GM15510 (cell line): ENCODE results near the gene OR5H15.

Source experiments
- POLR2A ChIP-seq: IDR thresholded peaks from 3 replicates; pipeline ENCODE4 v1.6.1; 2011; ENCODE audit warnings: borderline replicate concordance; ENCODE audit not compliant: insufficient read length; ENCODE audit errors: extremely low read depth

The OR5H15 gene

DNA sequence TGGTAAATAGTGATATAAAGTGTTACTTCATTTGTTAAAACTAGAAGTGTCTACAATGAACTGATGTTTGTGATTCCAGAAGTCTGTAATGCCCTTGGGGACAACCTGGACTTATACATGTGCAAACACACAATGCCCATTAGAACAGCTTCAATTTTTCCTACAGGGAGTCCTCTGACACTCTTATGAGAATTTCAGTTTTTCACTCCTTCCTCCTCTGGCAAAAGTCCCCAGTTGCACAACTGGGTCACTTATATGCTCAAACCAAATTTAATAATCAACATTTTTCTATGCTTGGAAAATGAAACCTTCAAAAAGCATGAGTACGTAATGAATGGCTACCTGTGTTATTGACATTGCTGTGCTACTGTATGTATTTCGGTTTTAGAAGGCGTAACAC lies at the start of gene OR5H15:
Gene OR5H15 (plus strand): TSS at position 301 of the 400 bp plus-strand sequence. CDS start 2,004 bp downstream, outside the sequence.
- no peak for TF ChIP-seq POLR2A

DNA sequence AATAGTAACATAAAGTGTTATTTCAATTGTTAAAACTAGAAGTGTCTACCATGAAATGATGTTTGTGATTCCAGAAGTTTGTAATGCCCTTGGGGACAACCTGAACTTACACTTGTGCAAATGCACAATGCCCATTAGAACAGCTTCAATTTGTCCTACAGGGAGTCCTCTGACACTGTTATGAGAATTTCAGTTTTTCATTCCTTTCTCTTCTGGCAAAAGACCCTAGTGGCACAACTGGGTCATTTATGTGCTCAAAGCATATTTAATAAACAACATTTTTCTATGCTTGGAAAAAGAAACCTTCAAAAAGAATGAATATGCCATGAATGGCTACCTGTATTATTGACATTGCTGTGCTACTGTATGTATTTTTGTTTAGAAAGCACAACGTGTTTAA lies 36.1 kb upstream of the OR5H15 start, which contains the start of gene OR5H1:
Gene OR5H1 (plus strand): TSS at position 301 of the 400 bp plus-strand sequence. CDS start 1,977 bp downstream, outside the sequence.
- no peak for TF ChIP-seq POLR2A

DNA sequence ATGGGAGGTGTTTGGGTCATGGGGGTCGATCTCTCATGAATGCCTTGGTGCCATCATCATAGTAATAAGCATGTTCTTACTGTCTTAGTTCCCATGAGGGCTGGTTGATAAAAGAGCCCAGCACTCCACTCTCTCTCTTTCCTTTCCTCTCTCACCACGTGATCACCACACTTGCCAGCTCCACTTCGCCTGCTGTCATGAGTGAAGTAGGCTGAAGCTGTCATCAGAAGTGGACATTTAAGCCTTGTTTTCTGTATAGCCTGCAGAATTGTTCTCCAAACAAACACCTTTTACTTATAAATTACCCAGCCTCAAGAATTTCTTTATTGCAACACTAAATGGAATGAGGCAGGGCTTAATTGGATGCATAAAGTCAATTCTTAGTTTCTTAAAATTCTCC lies 29.9 kb upstream of the OR5H15 start:
- no peak for TF ChIP-seq POLR2A

DNA sequence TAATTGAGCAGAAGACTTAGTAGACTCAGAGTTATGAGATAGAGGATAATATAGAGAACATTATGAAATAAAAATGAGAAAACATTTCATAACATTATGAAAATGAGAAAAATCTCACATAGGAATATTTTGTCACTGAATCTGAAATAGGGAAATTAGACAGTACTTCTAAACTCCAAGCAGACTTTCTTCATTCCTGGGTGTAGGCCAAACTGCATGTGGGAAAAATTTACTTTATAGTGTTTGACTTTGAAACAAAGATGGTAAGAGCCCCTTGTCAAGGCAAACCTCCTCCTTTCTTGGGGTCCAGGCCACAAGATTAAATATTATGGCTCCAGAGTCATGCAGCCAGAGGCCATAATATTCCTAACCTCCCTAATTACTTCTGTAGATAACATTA lies 26.0 kb upstream of the OR5H15 start:
- no peak for TF ChIP-seq POLR2A

DNA sequence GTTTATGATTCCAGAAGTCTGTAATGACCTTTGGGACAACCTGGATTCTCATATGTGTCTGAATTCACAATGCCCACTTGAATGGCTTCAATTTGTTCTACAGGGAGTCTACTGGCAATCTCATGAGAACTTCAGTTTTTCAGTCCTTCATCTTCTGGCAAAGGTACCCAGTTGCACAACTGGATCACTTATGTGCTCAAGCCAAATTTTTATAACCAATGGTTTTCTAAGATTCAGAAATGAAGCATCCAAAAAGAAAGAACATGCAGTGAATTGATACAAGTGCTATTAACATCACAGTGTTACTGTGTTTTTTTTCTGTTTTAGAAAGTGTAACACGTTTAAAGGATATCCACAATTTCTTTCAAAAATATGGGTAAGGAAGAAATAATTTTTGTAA lies 19.3 kb upstream of the OR5H15 start, which contains the start of gene OR5H14:
Gene OR5H14 (plus strand): TSS at position 301 of the 400 bp plus-strand sequence. CDS start 1,907 bp downstream, outside the sequence.
- no peak for TF ChIP-seq POLR2A

DNA sequence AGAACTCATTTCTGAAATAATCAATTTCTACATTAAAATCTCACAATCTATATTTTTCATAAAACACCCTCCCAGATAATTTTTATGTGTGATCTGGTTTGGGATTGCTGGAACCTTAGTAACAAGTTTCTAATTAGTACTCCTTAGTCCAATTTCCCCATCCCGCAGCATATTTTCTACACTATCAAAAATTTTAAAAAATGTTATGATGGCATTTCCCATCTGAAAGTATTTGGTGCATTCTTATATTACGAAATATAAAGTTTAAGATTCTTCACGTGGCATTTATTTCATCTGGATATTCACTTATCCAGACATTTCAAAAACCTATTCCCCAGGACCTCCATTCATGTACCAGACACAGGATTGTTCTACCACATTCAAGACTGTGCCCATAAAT lies 17.7 kb upstream of the OR5H15 start:
- TF ChIP-seq POLR2A = no peak

DNA sequence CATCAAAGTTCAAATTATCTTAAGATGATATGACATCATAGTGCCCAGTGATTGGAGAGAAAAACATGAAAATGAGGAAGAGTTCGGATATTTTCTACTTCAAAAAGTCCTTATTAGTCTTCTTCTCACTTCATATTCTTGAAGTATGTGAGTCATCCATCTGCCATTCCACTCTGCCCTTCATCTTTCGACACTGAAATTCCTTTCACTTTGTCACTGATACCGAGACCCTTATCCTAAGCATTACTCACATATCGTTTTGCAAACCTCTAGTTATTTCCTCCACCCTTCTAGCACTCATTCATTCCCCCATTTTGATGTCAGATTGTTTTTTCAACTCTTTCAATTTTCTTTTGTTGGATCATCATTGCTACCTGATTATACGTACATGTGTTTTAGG lies 15.3 kb upstream of the OR5H15 start:
- no peak for TF ChIP-seq POLR2A

DNA sequence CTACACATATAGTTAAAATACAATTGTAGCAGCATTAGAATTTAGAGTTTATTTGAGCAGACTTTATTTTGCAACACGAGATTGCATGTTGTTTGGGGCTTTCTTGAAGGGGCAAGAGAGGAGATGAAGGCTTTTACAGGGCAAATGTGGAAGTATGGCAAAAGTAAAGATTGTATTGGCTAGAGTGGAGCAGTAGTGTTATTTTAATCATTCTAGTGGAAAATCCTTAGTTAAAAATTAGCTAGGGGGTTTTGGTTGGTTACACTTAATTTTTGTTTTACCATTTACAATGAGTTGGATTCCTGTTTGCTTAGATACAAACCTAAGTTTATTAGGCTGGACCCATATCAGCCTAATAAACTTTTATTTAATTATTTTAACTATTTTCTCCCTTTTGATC lies 4.6 kb downstream of the OR5H15 start:
- no peak for TF ChIP-seq POLR2A

DNA sequence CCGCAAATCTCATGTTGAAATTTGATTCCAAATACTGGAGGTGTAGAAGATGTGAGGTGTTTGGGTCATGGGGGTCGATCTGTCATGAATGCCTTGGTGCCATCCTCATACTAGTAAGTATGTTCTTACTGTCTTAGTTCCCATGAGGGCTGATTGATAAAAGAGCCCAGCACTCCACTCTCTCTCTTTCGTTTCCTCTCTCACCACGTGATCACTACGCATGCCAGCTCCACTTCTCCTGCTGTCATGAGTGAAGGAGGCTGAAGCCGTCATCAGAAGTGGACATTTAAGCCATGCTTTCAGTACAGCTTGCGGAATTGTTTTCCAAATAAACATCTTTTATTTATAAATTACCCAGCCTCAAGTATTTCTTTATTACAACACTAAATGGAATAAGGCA lies 6.1 kb downstream of the OR5H15 start:
- no peak for TF ChIP-seq POLR2A

DNA sequence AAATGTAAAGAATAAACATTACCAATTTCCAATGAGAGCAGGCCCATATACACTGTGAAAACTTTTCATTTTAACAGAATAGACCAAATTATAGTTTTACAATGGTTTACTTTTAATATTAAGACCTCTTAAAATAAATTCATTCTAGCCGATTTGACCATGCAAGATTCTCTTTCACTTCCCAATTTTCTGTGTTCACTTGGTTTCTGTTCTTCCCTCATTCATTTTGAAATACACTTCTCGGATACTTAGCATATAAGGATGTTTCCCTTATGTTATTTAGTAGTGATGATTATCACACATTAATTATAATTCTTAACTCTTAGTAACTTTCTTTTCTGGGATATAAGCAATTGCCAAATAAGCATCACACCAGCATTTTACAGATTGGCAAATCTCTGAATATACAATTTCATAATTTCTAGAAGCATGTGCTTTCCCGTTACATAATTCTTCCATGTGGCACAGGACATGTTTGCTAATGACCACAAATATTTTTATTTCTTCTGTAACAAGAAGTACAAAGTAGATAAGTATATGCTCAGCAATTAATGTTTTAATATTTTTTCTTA lies 13.9 kb downstream of the OR5H15 start:
- TF ChIP-seq POLR2A = no peak

DNA sequence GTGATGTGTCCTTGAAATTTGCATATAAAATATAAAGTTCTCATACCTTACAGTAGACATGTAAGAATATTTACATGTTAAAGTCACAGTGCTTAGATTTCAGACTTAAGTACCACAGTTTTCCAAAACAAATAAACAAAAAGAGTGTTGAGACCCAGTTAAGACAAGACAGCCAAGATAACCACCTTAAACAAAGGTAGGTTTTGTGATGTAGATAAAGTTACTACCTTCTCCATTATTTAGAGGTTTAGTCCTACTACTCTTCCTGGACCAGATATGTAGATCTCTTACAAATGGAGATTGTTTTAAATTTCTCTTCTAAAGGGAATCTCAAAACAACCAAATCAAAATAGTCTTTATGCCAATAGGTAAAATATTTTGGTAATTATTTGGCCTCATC lies 15.7 kb downstream of the OR5H15 start:
- no peak for TF ChIP-seq POLR2A

DNA sequence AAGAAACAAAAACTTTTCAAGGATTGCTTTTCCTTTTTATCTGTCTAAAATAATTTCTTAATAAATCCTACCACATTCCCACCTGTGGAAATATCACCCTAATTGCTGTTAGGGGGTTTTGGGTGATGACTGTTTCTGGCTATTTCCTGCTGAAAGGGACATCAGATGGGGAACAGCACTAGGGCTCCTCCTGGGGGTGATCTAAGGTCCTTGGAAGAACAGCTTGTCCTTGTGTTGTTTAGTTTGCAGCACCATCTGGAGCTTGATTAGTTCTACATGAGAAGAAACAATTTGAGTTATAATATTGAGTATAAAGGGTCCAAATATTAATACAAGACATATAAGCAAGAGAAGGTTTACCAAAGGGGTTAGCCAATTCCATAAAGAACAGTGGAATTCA lies 18.7 kb downstream of the OR5H15 start:
- TF ChIP-seq POLR2A = no peak

DNA sequence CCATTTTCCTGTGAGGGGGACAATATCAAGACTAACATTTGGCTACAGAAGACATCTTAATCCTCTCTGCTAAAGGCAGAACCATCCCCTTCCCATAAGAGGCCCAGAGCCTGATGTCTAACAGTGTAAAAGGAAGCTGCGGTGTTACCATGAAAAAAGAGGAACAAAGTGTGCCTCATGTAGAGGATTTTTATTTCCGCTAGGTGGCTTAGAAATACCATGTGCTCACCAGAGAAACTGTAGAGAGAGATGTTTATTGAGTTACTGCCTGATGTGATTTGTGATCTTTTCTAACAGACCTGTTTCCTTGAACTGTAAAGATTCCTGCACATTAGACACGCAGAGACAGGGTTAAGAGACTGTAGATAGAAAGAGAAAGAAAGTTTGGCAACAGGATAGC lies 22.0 kb downstream of the OR5H15 start:
- TF ChIP-seq POLR2A = no peak

DNA sequence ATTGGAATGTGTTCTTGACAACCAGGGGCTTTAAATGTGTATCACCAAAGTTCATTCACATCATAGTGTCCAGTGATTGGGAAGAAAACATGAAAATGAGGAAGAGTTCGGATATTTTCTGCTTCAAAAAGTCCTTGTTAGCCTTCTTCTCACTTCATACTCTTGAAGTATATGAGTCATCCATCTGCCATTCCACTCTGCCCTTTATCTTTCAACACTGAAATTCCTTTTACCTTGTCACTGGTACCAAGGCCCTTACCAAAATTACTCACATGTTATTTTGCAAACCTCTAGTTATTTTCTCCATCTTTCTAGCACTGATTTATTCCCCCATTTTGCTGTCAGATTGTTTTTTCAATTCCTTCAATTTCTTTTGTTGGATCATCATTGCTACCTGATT lies 32.5 kb downstream of the OR5H15 start:
- no peak for TF ChIP-seq POLR2A

DNA sequence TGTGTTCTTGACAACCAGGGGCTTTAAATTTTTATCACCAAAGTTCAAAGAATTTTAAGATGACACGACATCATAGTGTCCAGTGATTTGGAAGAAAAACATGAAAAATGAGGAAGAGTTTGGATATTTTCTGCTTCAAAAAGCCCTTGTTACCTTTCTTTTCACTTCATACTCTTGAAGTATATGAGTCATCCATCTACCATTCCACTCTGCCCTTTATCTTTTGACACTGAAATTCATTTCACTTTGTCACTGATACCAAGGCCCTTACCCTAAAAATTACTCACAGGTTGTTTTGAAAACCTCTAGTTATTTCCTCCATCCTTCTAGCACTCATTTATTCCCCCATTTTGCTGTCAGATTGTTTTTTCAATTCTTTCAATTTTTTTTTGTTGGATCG lies 42.7 kb downstream of the OR5H15 start:
- TF ChIP-seq POLR2A = no peak

DNA sequence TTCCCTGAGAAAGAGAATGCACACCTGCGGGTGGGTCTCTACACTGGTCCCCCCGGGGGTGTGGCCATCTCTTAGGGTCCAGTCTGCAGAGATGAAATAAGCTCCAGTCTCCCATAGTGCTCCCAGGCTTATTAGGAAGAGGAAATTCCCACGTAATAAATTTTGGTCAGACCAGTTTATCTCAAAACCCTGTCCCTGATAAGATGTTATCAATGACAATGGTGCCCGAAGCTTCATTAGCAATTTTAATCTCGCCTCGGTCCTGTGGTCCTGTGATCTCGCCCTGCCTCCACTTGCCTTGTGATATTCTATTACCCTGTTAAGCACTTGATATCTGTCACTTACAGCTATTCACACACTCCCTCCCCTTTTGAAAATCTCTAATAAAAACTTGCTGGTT lies 46.8 kb downstream of the OR5H15 start:
- no peak for TF ChIP-seq POLR2A

DNA sequence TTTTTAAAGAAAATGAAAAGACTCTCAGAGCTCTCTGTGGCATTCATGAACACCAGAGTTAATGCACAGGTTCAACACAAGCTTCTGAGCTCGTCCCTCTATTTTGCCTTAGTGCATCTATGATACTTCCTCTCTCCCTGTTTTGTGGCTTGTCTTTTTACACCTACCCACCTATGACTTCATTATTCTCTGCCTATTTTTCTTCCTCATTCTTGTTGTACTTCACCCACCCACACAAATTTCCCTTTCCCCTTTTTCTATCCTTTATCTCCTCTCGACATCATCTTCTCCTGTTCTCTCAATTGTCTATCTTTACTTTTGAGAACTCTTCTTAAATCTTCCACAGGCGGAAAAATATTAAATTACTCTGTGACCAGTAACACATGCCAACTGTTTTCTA lies 48.6 kb downstream of the OR5H15 start:
- no peak for TF ChIP-seq POLR2A
